HG02571 (cell line): Measurements from ENCODE around the gene ZNF764.
A peak's percentile ranks its signal among the peaks of the same experiment; 100 is the strongest.
"Not testable (repeated sequence)": the region's sequence is repeated elsewhere in the genome, so short reads cannot be mapped to it uniquely, and the experiment has no call there.

Source experiments
- ATAC-seq: cut with Tn5 transposase; IDR thresholded peaks from one replicate; pipeline ENCODE4 v1.9.1; 2021; ENCODE audit warnings: mild to moderate bottlenecking, moderate library complexity; ENCODE audit not compliant: unreplicated experiment

Gene ZNF764

DNA sequence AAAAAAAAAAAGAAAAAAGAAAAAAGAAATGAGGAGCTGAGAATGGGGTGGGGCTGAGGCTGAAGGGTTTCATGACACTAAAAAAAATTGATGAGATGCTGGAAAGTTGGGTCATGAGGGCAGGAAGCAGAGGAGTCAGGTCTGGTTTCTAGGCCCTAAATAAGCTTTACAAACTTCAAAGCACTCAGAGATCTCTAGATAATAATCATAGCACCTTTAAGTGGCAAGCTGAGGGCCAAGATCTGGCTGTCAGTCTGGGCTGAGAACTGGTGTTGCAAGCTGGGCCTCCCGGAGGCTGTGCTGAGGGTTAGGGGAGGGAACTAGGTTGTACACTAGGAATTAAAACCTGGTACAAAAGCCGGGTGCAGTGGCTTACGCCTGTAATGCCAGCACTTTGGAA is 6.4 kb downstream of the ZNF764 start:
- no peak for ATAC-seq

GRCh38 chr16:30548416-30549253 is 9.5 kb downstream of the ZNF764 start:
- ATAC-seq, result no peak

DNA sequence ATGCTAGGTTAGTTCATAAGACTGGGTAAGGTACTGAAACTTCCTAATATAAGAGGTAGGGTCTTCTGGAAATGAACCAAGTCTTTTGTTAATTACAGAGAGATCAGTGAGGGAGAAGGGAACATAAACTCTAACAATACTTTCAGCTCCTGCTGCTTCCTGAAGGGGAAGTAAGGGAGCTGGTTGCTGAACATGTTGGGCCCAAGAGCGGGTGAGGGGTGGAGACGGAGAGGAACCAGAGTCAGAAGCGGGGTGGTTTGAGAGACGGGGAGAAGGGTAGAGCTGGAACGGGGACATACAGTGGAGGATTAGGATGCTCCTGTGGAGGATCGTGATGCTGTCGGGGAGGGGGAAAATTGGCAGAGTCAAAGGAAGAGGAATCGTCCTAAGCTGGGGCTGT is 12.1 kb downstream of the ZNF764 start:
- ATAC-seq, result no peak

DNA sequence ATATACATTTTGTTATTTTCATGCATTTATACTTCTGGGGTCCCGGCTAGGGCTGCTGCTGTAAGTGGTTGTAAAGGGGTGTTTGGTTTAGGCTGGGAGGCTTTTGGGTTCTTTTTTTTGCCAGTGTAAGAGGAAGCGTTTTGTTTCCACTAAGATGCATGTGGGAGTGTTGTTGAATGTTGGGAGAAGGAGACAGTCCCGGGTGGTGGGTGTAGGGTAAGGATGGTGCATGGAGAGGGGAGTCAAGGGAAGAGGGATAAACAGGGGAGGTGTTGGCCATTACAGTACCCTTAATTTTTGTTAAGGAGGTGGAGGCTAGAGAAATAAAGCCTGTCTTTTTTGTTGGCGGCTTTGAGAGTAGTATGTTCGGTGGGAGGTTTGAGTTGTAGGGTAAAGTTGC is 15.1 kb downstream of the ZNF764 start:
- ATAC-seq, result no peak

DNA sequence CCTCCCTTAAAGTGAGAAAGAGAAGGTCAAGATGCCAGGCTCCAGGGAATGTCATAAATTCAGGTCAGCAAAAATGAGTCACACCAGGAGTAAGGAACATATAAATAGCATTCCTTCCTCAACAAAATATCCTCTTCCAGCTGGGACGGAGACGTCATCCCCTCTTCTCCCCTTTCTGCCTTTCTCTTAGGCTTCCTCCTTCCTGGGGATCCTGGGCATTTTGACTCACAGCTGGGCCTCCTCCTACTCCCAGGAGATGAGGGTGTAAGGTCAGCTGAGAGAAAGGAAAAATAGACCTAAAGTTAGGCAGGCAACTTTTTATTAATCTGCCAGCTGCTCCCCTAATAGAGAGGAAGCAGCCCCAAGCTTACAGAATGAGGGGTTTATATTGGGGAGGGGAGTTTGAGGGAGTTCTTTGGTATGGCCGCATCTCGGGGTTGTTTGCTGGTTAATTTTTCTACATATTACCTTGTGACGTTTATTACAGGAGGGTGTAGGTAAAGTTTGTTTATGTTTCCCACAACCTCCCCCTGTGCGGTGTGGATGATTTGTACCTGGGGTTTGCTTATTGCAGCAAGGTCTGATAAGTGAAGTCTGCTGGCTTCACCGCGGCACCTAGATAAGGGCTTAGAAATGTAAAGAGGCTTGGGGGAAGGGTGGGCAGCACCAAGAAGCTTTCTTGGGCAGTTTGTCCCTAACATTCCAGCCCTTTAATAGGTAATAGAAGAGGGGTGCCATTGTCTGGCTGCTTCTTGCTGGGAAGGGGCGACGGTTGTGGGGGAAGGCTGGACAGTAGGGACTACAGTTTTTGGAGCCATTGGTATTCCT is 16.5 kb downstream of the ZNF764 start:
- ATAC-seq, result no peak

DNA sequence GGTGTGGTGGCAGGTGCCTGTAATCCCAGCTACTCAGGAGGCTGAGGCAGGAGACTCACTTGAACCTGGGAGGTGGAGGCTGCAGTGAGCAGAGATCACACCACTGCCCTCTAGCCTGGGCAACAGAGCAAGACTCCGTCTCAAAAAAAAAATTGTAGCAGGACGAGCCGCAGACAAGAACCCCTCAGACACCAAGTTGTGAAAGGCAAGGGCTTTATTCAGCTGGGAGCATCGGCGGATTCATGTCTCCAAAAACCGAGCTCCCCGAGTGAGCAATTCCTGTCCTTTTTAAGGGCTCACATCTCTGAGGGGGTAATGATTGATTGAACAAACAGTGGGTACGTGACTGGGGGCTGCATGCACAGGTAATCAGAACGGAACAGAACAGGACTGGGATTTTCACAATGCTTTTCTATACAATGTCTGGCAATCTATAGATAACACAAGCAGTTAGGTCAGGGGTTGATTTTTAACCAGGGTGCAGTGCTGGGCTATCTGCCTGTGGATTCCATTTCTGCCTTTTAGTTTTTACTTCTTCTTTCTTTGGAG is 17.2 kb downstream of the ZNF764 start:
- not testable (repeated sequence) for ATAC-seq

GRCh38 chr16:30539986-30540526 is 18.1 kb downstream of the ZNF764 start:
- not testable (repeated sequence) for ATAC-seq

DNA sequence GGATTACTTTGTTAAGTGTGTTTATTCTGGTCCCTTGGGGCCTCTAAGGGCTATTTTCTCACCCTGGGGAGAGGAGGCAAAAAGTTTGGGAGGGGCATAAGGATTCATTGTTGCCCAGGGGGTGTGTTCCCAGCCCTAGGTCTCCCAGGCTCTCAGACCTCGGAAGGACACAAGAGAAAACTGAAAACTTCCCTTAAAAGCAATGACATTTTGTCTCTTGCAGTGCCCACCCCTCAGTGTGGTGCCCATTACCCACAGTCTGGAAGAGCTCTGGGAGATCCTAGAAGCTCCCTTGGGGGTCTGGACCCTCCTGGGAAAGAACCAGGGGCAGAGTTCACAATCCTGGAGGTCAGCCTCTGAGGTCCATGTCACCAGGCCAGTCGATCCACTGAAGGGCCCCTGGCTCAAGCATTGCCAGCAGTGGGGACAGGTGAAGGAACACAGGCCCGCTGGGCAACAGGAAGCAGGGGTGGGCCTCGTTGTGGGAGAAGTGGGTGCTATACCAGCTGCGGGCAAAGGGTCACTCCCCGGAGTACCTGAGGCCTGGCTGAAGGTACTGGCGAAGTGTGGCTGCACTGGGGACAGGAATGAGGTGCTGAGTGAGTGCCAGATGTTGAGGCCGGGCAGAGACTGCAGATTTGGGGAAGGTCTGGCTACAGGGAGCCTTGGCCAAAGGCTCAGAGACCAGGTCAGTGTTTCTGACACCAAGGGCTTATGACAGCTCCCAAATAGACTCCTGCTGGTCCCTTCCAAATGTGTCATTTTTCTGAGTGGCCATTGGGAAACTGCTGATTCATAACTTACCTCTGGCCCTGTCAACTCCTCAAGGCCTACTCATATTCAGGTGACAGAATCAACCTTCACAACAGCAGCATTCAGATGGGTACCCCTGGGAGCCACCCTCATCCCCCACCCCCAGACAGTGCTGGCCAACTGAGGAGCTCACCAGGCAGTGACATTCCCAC is 18.9 kb downstream of the ZNF764 start:
- ATAC-seq, result no peak

DNA sequence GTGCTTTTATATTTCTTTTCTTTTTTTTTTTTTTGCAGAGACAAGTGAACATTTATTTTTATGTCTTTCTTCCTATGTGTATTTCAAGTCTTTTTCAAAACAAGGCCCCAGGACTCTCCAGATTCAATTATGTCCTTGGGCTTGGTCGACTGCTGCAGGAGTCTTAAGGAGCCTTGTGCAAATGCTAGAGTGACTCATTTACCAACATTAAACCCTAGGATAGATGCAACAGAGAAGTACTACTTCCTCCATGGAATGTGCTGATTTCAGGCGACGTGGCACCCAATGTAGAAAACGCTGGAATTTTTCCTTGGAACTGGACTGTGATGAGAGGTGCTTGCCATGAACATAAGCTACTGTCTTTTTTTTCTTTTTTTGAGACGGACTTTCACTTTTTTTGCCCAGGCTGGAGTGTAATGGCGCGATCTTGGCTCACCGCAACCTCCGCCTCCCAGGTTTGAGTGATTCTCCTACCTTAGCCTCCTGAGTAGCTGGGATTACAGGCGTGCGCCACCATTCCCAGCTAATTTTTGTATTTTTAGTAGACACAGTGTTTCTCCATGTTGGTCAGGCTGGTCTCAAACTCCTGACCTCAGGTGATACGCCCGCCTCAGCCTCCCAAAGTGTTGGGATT is 21.7 kb downstream of the ZNF764 start:
- ATAC-seq, result not testable (repeated sequence)

GRCh38 chr16:30535777-30536190 is 22.4 kb downstream of the ZNF764 start:
- ATAC-seq, result peak; percentile 45

DNA sequence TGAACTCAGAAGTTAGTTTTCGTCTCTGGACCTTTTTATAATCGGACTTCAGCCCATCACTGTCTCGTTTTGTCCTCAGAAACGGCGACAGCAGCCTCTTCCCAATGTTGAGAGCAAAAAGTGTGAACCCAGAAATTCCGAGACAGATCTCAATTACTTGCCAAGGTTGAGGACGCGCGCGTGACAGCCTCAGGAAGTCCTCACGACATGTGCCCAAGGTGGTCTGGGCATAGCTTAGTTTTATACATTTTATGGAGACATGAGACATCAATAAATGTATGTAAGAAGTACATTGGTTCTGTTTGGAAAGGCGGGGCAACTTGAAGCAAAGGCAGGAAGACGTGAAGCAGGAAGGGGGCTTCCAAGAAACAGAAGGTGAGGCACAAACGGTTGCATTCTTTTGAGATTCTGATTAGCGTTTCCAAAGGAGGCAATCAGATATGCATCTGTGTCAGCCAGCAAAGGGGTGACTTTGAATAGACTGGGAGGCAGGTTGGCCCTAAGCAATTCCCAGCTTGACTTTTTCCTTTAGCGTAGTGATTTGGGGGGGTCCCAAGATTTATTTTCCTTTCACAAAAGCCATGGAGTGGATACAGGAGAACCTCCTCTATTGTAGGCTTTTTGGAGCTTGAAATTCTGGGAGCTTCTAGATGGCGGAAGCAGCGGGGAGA is 22.9 kb downstream of the ZNF764 start:
- ATAC-seq, result no peak

DNA sequence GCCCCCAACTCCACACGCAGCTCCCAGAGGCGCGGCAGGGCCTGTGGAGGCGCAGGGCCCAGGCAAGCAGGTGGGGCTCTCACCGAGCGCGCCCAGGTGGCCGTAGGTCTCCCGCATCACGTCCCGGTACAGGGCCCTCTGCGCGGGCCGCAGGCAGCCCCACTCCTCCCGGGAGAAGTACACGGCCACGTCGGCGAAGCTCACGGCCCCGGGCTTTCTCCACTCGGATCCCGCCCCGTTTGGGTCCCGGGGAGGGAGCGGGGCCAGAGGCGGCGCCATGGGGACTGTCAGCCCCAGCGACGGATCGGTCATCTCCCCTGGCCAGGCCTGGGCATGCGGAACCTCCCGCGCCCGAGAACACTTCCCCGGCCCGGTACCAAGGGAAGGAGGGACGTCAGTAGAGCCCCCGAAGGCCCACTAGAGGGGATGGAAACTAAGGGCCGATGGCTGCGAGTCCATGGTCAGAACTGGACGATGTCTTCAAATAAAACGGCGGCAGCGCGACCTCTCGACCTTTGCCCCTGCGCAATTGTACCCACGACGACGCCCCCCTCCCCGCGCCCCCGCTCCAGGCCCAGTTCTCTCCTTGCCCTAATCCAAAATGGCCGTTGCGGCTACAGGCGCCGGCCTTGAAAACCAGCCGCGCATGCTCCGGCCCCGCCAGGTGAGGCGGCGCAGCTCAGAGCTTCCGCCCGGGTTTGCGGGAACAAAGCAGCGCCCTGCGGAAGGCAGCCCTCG is 23.6 kb downstream of the ZNF764 start, which contains the start of gene ZNF747:
ZNF747 (minus strand) TSS at position 491 of the 738 bp plus-strand sequence; CDS start at position 312, 179 bp downstream.
- ATAC-seq, result peak; percentile 68

DNA sequence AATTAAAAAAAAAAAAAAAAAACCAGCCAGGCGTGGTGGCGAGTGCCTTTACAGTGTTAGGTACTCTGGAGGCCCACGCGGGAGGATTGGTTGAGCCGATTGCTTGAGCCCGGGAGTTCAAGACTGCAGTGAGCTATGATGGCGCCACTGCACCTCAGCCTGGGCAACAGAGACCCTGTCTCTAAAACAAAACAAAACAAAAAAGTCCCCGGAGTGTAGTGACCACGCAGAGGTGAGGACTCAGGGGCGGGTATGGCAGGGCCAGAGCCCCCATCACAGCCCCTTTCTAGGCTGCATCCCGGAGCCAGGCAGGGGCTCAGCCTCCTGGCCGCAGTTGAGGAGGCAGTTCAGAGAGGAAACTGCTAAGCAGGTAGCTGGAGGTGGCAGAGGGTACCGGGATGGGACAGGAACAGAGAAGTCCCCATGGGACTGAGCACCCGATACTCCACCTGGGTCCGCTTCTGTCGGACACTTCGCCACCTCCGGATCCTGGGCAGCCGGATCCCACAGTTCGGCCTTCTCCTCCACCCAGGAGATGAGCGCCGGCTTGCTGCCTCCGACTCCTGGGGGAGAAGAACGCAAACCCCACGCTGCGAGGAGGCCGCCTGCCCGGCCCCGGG is 24.3 kb downstream of the ZNF764 start:
- peak; percentile 8 for ATAC-seq

- ATAC-seq, result no peak
Measured at GRCh38 chr16:30533146-30533522, 25.0 kb downstream of the ZNF764 start.

GRCh38 chr16:30532285-30533145 is 25.7 kb downstream of the ZNF764 start:
- ATAC-seq, result no peak

GRCh38 chr16:30530163-30531037 is 27.8 kb downstream of the ZNF764 start:
- ATAC-seq, result no peak
